ENCODE measurements around the gene MTARC1.

Gene MTARC1

DNA sequence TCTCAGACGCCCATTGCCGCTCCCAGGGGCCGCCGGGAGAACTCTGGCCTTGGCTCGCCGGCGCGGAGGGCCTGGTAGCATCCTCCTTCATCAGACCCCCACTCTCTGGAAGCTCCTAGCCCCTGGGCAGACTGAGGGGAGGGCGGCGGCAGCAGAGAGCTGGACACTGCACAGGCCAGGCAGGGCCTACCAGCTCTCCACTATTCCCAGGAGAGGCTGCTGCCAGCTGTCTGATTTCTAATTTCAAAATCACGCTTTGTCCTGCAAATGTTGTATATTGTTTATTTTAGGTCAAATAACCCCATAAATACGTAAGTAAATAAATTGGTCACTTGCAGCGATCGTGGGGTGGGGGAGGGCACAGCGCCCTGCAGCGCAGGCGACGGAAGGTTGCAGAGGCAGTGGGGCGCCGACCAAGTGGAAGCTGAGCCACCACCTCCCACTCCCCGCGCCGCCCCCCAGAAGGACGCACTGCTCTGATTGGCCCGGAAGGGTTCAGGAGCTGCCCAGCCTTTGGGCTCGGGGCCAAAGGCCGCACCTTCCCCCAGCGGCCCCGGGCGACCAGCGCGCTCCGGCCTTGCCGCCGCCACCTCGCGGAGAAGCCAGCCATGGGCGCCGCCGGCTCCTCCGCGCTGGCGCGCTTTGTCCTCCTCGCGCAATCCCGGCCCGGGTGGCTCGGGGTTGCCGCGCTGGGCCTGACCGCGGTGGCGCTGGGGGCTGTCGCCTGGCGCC is at the start of gene MTARC1:
Gene MTARC1 (plus strand): TSS at position 577 of the 732 bp plus-strand sequence. CDS start 32 bp downstream, at position 609.
- DNase-seq (ENCODE audit: low read depth in 2 of 2), result no peak

DNA sequence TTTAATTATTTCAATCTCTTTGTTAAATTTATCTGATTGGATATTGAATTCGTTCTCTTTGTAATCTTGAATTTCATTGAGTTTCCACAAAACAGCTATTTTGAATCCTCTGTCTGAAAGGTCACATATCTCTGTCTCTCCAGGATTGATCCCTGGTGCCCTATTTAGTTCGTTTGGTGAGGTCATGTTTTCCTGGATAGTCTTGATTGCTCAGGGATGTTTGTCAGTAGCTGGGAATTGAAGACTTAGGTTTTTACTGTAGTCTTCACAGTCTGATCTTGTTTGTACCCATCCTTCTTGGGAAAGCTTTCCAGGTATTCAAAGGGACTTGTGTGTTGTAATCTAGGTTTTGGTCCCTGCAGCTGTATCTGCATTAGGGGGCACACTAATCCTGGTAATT is 45.4 kb upstream of the MTARC1 start:
- no peak for DNase-seq (ENCODE audit: low read depth in 2 of 2)

DNA sequence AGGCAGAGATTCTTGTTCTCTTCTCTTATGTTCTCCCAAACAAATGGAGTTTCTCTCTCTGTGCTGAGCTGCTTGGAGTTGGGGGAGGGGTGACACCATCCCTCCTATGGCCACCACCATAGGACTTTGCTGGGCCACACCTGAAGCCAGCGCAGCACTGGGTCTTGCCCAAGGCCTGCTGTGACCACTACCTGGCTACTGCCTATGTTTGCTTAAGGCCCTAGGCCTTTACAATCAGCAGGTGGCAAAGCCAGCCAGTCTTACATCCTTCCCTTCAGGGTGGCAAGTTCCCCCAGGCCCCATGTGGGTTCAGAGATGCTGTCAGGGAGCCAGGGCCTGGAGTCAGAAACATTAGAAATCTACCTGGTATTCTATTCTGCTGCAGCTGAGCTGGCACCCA is 44.9 kb upstream of the MTARC1 start:
- no peak for DNase-seq (ENCODE audit: low read depth in 2 of 2)

DNA sequence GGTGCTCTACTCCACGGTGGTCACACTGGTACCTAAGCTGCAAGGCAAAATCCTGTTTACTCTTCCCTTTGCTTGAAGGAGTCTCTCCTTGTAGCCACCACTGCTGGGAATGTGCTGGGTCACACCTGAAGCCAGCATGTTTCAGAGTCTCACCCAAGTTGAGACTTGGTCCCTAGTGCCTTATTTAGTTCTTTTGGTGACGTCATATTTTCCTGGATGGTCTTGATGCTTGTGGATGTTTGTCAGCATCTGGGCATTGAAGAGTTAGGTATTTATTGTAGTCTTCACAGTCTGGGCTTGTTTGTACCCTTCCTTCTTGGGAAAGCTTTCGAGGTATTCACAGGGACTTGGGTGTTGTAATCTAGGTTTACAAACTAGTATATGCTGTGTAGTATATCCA is 44.2 kb upstream of the MTARC1 start:
- no peak for DNase-seq (ENCODE audit: low read depth in 2 of 2)

DNA sequence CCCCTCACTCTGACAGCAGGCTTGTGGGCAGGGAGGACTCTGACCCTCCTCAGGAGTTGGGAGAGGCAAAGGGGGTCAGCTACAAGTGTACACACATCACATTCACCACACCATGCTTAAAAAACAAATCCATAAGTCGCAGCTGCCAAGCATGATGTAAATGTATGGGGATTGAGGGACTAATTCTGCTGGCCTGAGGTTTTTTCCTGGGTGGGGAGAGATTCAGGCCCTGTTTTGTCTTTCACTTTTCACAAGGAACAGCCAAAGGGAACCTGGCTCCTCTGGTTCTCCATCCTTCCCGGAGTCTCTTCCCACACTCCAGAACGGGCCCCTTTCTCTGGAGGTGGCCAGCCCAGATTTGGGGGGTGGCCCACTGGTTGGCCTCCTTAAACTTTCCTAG is 39.9 kb upstream of the MTARC1 start:
- DNase-seq (ENCODE audit: low read depth in 2 of 2), result no peak

DNA sequence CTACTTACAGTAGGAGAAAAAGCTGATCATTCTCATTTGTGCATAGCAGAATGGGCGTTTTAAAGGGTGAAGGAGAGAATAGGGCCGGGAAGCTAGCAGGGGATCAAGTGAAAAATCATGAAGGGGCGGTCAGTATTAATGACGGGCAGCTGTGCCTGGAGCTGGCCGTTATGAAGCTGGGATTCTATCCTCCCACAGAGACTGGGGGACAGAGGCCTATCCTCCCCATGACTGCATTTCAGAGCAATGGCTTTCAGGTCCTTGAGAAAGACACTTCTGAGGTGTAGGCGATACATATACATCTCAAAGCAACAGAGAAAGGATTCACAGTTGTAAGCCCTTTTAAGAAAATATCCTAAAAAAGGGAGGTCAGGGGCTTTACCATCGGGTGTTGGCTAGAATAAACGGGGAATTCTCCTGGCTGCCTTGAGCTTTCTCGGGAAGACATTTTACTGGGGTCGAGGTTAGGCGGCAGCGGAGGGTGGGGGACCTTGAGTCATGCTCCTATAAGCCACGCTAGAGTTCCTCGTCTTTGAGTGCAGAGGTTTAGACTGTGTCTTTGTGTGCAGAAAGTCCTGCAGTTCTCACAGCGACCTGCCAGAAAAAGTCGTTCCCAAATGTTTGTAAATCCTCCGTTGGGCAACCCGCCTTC is 39.1 kb upstream of the MTARC1 start:
- no peak for DNase-seq (ENCODE audit: low read depth in 2 of 2)

DNA sequence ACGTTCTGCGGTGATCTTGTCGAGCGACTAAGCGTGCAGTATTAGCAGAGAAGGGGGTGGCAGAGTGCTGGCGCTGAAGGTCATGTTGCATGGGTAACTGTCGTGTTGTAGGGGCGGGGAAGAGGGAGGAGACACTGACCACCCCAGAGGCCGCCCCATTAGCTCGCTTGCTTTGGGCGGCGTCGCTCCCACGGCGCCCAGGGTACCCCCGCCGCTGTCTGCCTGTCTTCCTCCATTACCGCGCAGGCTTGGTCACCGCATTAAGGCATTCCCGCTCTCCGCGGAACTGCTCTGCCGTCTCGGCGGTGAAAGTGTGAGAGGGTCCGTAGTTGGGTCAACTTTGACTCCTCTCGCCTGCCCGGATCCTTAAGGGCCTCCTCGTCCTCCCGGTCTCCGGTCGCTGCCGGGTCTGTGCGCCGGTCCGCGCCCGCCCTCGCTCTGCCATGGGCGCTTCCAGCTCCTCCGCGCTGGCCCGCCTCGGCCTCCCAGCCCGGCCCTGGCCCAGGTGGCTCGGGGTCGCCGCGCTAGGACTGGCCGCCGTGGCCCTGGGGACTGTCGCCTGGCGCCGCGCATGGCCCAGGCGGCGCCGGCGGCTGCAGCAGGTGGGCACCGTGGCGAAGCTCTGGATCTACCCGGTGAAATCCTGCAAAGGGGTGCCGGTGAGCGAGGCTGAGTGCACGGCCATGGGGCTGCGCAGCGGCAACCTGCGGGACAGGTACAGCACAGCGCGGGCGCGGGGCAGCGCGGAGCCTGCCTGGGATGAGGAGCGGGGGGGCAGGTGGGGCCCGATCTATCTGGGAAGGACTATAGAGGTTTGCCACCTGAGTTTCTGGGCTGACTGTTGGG is 38.4 kb upstream of the MTARC1 start, which contains the start of gene MTARC2:
Gene MTARC2 (plus strand): TSS at position 234 of the 846 bp plus-strand sequence. CDS start 210 bp downstream, at position 444.
- no peak for DNase-seq (ENCODE audit: low read depth in 2 of 2)

DNA sequence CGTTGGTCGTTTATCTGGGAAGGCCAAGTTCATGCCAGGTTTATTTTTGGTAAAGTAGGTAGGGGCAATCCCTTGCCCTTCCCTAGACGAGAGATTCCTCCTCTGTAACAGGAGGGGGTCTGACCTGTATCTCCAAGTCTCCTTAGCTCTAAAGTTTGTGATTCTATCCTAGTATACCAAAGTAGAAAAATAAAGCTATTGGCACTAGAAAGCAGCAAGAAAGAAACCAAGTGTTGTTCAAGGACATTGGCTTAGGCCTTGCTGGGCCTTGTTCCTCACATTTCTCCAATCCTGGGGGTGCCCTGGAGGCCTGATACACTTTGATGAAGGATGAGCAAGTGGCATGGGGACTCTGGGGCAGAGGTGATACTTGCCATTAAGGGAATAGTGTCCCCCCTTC is 37.8 kb upstream of the MTARC1 start:
- DNase-seq (ENCODE audit: low read depth in 2 of 2), result no peak

DNA sequence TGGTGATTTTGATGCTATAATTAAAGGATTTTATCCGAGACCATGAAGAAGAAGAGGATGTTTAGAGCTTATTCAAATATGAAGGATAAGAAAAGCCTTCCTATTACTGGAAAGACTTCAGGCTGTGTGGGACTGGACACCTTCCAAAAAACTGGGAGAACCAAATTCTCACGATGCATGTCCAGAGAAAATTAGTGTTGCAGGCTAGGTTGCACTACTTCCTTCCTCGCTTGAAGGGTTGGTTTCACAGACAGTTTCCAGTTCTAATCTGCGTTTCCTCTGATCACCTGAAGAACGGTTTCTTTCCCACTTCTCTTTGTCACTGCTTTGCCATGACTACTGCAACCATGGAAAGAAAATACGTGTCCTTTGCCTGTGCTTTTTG is 36.6 kb upstream of the MTARC1 start:
- no peak for DNase-seq (ENCODE audit: low read depth in 2 of 2)

DNA sequence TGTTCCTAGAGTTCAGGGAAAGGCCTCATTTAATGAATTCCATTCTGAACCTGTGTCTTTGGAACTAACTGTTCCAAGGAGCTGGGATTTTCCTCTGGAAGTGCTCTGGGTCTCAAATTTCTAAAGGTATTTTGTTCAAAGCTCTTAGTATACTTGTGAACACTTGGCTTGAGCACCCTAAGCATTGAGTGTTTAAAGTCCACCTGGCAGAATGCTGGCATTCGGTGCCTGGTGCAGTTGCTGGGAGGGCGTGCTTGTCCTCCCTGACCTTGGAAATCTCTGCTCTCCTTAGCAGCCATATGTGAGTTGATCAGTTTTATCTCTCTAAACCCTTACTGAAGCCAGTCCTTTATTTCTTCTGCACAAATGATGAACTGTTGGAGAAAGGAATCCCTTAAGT is 35.6 kb upstream of the MTARC1 start:
- DNase-seq (ENCODE audit: low read depth in 2 of 2), result no peak

DNA sequence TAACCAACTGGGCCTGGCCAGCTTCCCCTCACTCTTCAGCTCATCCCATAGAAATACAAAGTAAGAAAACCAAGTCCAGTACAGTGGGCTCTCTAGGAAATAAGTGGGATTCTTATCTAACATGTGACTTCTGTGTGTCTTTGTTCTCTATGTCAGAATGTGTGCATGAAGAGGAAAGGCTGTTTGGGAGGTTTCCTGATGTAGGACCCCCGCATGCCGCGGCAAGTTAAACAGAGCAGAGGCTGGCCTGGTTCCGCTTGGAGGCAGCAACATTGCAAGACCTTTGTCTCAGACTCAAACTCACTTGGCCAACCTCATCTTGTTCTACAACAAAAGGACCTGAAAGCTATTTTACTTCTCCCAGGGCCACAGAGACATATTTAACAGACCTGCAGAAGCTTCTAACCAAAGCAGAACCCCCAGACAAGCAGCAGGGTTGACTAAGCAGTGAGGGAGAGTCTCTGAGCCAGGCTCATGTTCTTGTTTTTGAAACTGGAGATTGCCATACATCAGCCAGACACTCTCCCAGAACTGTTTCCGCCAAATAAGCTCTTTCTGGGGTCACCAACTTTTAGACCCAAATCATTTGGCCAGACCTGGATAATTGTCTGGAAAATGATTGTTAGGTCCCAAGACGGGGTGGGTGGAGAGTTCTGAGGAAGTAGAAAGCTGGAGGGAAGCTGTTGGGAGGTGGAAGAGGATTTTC is 32.3 kb upstream of the MTARC1 start:
- no peak for DNase-seq (ENCODE audit: low read depth in 2 of 2)

DNA sequence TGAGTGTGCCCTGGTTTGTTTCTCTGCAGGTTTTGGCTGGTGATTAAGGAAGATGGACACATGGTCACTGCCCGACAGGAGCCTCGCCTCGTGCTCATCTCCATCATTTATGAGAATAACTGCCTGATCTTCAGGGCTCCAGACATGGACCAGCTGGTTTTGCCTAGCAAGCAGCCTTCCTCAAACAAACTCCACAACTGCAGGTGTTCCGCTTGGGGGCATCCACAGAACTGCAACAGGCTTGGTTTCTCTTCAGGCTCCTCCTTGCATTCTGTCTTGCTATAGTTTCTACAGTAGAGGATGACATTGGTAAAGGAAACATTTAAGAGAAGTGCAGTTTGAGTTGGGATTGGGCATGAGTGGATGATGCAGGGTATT is 31.8 kb upstream of the MTARC1 start:
- no peak for DNase-seq (ENCODE audit: low read depth in 2 of 2)

DNA sequence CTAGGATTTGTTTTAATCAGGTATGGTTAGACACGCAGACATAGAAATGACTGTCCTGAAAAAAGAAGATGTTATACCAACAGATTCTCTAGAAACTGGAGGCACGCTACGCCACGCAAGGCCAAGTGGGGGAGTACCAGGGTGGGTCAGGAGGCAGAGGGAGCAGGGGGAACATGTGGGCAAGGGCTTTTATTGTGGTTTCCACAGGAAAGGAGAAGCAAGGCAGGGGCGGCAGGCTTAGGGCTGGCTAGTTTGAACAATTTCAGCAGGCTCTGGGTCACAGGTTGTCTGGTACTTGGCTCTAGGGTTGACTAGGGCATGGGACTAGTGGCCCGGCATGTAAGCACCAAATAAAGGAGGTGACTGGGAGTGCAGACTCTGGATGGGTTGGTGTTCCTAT is 31.4 kb upstream of the MTARC1 start:
- no peak for DNase-seq (ENCODE audit: low read depth in 2 of 2)

DNA sequence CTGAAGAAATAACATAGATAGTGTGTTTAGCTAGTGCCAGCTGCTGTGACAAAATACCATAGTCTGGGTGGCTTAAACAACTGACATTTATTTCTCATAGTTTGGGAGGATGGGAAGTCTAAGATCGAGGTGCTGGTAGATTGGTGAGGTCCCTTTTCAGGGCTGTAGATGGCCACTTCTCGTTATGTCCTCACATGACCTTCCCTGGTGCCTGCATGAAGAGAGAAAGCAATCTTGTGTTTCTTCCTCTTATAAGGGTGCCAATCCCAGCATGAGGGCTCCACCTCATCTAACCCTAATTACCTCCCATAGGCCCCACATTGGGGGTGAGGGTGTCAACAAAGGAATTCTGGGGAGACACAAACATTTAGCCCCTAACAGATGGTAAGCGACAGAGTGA is 29.3 kb upstream of the MTARC1 start:
- no peak for DNase-seq (ENCODE audit: low read depth in 2 of 2)

DNA sequence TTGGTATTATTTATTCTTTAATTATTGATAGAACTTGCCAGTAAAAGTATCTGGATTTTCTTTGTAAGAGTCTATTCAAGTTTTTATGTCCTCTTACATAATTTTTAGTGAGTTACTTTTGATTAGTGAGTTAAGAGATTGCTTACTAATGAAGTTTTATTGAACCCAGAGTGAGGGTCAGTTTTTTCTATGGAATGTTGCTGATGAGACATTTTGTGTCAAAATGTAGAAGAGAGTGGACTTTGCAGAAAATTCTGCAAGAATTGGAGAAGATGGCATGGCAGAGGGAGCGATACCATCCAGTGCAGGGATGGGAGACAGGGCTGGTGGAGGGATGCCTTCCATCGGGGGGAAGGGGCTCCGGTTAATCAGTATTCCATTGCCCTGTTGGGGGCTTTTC is 27.6 kb upstream of the MTARC1 start:
- DNase-seq (ENCODE audit: low read depth in 2 of 2), result no peak

DNA sequence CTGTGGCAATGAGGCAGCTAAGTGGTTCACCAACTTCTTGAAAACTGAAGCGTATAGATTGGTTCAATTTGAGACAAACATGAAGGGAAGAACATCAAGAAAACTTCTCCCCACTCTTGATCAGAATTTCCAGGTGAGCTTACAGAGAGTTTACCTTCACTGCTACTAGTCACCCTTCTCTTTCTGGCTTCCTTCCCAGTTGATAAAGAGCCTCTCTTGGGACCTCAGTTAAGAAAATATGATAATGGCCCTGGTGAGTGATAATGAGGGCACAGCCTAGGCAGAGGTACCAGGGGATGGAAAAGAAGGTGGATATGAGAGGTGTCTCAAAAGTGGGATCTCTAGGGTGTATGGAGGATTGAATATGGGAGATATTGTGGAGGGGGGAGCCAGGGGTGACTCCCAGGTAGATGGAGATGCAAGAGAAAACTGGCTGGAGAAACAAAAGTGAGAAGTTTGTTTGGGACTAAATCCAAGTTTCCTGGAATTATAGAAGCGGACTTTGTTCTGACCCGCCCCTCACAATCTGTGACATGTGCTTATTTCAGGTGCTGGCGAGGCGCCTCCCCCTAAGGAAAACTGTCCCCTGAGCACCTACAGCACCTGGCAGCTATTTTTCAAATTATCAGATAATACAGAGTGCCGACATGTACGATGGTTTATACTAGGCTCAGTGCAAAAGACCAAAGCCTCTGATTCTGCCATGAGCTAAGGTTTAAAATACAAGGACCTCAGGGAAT is 24.9 kb upstream of the MTARC1 start:
- no peak for DNase-seq (ENCODE audit: low read depth in 2 of 2)

DNA sequence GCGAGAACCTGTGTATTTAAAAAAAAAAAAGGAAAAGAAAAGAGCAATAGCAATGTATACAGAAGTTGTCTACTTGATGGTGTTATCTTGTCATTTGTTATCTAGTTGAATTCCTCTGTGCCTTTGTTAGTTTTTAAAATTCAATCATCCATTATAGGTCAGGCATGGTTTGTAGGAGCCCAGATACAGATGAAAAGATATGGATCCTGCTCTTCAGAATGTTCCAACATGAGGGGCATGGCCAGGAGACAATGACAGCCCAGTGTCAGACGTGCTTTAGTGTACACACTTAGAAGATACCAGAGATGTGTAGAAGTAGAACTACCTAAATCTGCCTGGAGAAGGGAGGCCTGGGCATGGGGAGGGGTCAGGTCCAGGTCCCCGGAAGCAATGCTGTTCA is 22.0 kb upstream of the MTARC1 start:
- DNase-seq (ENCODE audit: low read depth in 2 of 2), result no peak

DNA sequence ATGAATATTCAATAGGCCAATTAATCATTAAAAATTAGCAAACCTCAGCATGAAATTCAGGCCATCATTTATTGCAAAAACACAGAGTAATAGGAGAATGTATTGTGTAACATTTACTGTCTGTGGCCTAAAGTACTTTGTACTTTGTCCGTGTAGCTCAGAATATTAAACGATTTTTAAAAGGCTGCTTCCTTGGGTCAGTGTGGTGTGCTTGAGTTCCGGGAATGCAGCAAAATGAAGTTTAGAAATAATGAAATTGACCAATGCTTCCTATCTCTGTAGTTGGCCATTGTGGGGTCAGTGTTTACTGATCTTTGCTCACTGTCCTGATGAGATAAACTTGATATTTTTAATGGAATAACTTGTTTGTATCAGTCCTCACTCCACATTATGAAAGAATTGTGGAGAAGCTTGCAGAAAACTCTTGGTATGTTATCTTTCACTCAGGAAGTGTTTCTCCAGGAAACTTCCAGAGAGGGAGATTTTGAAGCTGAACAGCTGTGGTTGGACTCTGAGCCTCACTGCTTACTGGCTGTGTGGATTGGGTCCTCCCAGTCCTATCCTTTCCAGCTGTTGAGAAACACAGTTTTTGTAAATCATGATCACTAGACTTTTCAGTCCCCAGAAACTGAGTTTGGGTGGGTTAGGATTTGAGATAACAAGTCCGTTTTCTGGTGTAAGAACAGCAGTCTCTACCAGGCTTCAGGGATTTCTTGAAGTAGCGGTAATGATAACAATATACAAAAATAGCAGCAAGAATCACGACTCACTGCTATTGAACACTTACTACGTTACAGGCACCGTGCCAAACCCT is 19.2 kb upstream of the MTARC1 start:
- DNase-seq (ENCODE audit: low read depth in 2 of 2), result no peak

DNA sequence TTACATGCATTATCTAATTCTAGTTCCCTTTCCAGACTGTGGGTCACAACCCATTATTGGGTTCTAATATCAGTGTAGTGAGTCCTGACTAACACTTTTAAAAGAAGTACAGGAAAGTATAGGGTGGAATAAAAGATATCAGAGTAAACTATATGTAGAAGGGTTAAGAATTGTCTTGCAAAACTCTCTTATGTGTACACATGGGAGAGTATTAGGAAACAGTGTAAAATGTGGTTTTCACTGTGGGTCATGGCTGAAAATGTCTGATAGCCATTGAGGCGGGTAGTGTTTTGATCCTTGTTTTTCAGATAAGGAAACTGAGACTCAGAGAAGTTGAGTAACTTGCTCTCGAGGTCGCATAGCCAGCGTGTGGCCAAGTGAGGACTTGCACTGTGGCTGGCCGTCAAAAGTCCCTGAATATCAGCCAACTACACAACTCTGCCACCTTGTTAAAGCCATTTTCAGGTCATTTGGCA is 18.5 kb upstream of the MTARC1 start:
- DNase-seq (ENCODE audit: low read depth in 2 of 2), result no peak

DNA sequence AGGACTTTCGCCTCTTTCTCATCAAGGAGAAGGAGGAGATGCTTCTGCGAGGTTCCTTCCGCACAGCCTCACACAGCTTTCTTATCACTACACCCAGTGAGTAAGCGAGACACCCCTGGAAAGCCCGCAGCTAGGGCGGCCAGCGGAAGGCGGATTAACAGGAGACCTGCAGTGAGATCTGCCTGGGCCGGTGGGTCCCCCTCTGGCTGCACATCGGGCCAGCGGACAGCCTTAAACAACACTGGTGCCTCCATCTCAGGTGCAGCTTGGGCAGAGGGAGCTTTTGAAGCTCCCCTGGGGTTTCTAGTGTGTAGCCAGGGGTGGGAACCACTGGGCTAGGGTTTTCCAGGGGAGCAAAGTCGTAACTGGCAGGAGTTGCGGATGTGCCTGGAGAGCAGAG is 17.5 kb upstream of the MTARC1 start:
- no peak for DNase-seq (ENCODE audit: low read depth in 2 of 2)

All from activated CD8-positive, alpha-beta memory T cell treated with anti-CD3 and anti-CD28 coated beads for 4 hours (primary cell).